GOT3 (cell line): ENCODE measurements around the gene RETSAT.
"Not testable (repeated sequence)": the region's sequence is repeated elsewhere in the genome, so short reads cannot be mapped to it uniquely, and the experiment has no call there.

ENCODE experiments used
- DNase-seq: peaks from one replicate; lab custom pipeline; 2025; ENCODE audit warnings: mixed read lengths; lab: John Stamatoyannopoulos, UW

The RETSAT gene

GRCh38 chr2:85330839-85331636 lies 23.3 kb downstream of the RETSAT start:
- no peak for DNase-seq

- DNase-seq: not testable (repeated sequence)
Observed at GRCh38 chr2:85329701-85330100, 24.6 kb downstream of the RETSAT start.

GRCh38 chr2:85329181-85329651 lies 25.1 kb downstream of the RETSAT start:
- no peak for DNase-seq

- peak; percentile 60 for DNase-seq
Observed at GRCh38 chr2:85327822-85328617, 26.3 kb downstream of the RETSAT start, which contains the start of gene TGOLN2. Gene TGOLN2 (minus strand): TSS chr2:85327989. CDS start chr2:85327962, 27 bp downstream.

- no peak for DNase-seq
Observed at GRCh38 chr2:85327160-85327821, 27.0 kb downstream of the RETSAT start.

GRCh38 chr2:85326406-85327159 lies 27.7 kb downstream of the RETSAT start:
- no peak for DNase-seq

- no peak for DNase-seq
Observed at GRCh38 chr2:85325466-85325811, 28.9 kb downstream of the RETSAT start.

GRCh38 chr2:85324639-85325465 lies 29.5 kb downstream of the RETSAT start:
- no peak for DNase-seq

GRCh38 chr2:85323988-85324367 lies 30.4 kb downstream of the RETSAT start:
- not testable (repeated sequence) for DNase-seq

- DNase-seq: no peak
Observed at GRCh38 chr2:85323351-85323987, 30.9 kb downstream of the RETSAT start.

- no peak for DNase-seq
Observed at GRCh38 chr2:85319796-85320195, 34.5 kb downstream of the RETSAT start.

GRCh38 chr2:85318222-85319074 lies 35.9 kb downstream of the RETSAT start:
- no peak for DNase-seq

GRCh38 chr2:85315921-85316320 lies 38.4 kb downstream of the RETSAT start:
- DNase-seq: not testable (repeated sequence)

- no peak for DNase-seq
Observed at GRCh38 chr2:85314884-85315242, 39.5 kb downstream of the RETSAT start.

GRCh38 chr2:85312404-85312803 lies 41.9 kb downstream of the RETSAT start:
- no peak for DNase-seq

- no peak for DNase-seq
Observed at GRCh38 chr2:85310330-85310729, 44.0 kb downstream of the RETSAT start.

GRCh38 chr2:85309699-85310321 lies 44.5 kb downstream of the RETSAT start:
- no peak for DNase-seq

GRCh38 chr2:85308896-85309555 lies 45.3 kb downstream of the RETSAT start:
- no peak for DNase-seq
